HFF-Myc (cell line): ENCODE results near the gene CAMTA1.

Experiments used
- DNase-seq: peaks from one replicate; pipeline ENCODE4 v3.0.0-alpha.2; 2011; ENCODE audit warnings: low read depth; ENCODE audit errors: extremely low read depth
- H3K4me3 ChIP-seq: replicated peaks from 2 replicates; pipeline ENCODE4 v1.5.1; 2011; ENCODE audit warnings: low read depth, mild to moderate bottlenecking, control low read depth, low read length
- TF ChIP-seq, protein P1 (sequence below): IDR thresholded peaks from 2 replicates; pipeline ENCODE4 v1.5.1; 2012; ENCODE audit warnings: mild to moderate bottlenecking, low read depth, low read length, control low read depth; ENCODE audit errors: missing control alignments

The CAMTA1 gene

DNA sequence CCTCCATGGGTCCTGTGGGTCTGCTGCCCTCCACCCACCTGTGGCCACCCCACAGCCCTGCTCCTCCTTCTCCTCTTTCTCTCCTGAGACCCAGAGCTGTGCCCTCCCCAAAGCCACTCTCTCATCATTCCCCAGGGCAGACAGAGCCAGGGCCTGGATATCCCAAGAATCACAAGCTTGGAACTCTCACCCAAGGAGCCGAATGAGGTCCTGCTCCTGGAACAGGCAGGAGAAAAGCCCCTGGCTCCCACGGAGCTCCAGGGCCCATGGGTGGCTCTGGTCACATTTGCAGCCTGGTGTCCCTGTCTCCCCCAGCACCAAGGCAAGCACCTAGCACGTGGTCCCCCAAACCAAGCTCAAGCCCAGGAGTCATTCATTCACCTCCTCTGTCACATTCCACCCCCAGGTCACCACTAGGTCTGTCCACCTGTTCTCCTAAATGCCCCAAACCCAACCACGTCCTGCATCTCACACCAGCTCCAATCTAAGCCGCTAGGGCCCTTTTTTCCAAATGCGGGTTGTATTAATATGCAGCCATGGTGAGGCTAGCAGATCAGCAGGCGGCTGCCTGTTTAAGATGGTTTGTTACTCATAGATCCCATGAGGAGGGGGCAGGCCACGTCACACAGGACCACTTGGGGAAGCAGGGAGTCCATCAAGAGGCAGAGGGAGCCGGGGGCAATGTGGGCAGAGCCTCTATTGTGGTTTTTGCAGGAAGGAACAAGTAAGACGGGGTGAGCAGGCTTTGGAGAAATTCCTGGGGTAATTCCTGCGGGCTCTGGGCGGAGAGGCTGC, 770.3 kb downstream of the CAMTA1 start:
- DNase-seq: no peak

GRCh38 chr1:7557301-7557891, 772.1 kb downstream of the CAMTA1 start:
- H3K4me3 ChIP-seq: no peak overlapping the region
- TF ChIP-seq, protein P1, sequence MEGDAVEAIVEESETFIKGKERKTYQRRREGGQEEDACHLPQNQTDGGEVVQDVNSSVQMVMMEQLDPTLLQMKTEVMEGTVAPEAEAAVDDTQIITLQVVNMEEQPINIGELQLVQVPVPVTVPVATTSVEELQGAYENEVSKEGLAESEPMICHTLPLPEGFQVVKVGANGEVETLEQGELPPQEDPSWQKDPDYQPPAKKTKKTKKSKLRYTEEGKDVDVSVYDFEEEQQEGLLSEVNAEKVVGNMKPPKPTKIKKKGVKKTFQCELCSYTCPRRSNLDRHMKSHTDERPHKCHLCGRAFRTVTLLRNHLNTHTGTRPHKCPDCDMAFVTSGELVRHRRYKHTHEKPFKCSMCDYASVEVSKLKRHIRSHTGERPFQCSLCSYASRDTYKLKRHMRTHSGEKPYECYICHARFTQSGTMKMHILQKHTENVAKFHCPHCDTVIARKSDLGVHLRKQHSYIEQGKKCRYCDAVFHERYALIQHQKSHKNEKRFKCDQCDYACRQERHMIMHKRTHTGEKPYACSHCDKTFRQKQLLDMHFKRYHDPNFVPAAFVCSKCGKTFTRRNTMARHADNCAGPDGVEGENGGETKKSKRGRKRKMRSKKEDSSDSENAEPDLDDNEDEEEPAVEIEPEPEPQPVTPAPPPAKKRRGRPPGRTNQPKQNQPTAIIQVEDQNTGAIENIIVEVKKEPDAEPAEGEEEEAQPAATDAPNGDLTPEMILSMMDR: no peak
- DNase-seq: no peak

More for the DNA sequence above, 770.3 kb downstream of the CAMTA1 start:
- TF ChIP-seq, protein P1: no peak
- H3K4me3 ChIP-seq: no peak overlapping the region

DNA sequence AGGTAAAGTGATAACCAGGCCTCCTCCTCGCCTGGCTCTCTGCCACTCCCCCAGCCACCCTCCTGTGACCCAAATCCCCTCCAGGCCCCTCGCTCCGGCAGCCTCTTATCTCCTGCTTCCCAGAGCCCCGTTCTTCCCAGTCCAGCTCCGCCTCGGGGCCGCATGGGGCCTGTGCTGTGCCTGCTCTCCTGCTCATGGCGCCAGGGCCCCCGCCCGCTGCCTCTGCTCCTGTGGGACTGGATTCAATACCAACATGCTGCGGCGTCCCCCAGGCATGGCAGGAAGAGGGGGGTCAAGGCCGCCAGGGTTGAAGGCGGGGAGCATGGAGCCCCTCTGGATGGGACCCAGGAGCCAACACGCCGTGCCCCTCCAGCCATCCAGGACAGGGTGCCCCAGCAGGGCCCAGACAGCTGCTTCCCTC, 772.8 kb downstream of the CAMTA1 start:
- no peak overlapping the region for H3K4me3 ChIP-seq
- DNase-seq: no peak
- TF ChIP-seq, protein P1: no peak

DNA sequence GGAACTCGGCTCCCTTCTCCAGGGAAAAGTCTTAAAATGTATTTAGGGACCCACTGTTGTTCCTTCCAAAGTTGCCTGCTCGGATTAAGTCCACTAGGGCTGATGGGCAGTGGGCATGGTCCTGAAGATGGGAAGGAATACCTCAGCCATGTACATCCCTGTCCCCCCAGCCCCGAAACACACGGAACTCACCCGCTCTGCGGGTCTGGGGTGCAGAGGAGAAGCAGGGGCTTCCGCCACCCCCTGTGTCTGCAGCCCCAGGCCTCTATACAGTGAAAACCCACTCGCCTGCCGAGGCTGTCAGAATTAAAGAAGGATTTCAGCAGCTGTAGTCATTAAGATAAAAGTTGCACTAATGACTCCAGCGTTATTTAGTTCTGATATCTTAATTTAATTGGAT, 773.2 kb downstream of the CAMTA1 start:
- TF ChIP-seq, protein P1: no peak
- DNase-seq: no peak
- no peak overlapping the region for H3K4me3 ChIP-seq

GRCh38 chr1:7558921-7559869, 773.9 kb downstream of the CAMTA1 start:
- no peak overlapping the region for H3K4me3 ChIP-seq
- no peak for DNase-seq
- TF ChIP-seq, protein P1: no peak

GRCh38 chr1:7560128-7560527, 774.9 kb downstream of the CAMTA1 start:
- TF ChIP-seq, protein P1: no peak
- H3K4me3 ChIP-seq: no peak overlapping the region
- DNase-seq: no peak
